Cardiac fibroblast (primary cell): Measurements from ENCODE around the gene ORAI3.
A peak's percentile ranks its signal among the peaks of the same experiment; 100 is the strongest.

Source experiments
- DNase-seq, 2 donors: peaks; one replicate each; pipeline versions ENCODE4 v3.0.0 to v3.0.0-alpha.2; 2010; ENCODE audit warnings: low read depth in 2 of 2
- H3K4me3 ChIP-seq, 2 donors: replicated peaks in 1 of 2; 1 replicate in 1 of 2; 2 replicates in 1 of 2; pipeline ENCODE4 v1.5.1; 2011; ENCODE audit warnings: low read depth in 2 of 2, low read length in 2 of 2, mild to moderate bottlenecking in 2 of 2, moderate library complexity in 1 of 2
- CTCF ChIP-seq: IDR thresholded peaks from one replicate; pipeline ENCODE4 v1.5.1; 2011; ENCODE audit warnings: low read depth, mild to moderate bottlenecking, low read length, inconsistent platforms

Gene ORAI3

GRCh38 chr16:30980023-30980371 is 31.1 kb downstream of the ORAI3 start:
- no peak for DNase-seq
- H3K4me3 ChIP-seq: no peak overlapping the region
- no peak for TF ChIP-seq CTCF

- no peak overlapping the region for H3K4me3 ChIP-seq
- DNase-seq: no peak
- no peak for TF ChIP-seq CTCF
These were observed 31.6 kb downstream of the ORAI3 start for GRCh38 chr16:30980434-30980833.

DNA sequence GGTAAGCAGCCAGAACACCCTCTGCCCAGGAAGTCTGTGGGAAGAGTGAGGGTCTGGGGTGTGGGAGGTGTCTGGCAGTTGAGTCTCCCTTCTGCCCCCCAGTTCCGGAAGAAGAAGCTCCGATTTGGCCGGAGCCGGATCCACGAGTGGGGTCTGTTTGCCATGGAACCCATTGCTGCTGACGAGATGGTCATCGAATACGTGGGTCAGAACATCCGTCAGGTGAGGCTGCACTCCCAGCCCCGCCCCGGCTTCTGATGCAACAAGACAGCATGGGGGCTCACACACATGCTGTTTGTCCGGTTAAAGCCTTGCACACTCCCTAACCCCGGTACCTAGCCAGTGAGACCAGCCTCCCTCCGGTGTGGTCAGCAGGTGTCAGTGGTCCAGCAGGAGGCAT is 32.1 kb downstream of the ORAI3 start:
- DNase-seq: no peak
- H3K4me3 ChIP-seq: no peak overlapping the region
- no peak for TF ChIP-seq CTCF

- no peak overlapping the region for H3K4me3 ChIP-seq
- DNase-seq: peak in 1 of 2 donors; percentile 75
These were observed 33.9 kb downstream of the ORAI3 start for GRCh38 chr16:30982548-30983288.

DNA sequence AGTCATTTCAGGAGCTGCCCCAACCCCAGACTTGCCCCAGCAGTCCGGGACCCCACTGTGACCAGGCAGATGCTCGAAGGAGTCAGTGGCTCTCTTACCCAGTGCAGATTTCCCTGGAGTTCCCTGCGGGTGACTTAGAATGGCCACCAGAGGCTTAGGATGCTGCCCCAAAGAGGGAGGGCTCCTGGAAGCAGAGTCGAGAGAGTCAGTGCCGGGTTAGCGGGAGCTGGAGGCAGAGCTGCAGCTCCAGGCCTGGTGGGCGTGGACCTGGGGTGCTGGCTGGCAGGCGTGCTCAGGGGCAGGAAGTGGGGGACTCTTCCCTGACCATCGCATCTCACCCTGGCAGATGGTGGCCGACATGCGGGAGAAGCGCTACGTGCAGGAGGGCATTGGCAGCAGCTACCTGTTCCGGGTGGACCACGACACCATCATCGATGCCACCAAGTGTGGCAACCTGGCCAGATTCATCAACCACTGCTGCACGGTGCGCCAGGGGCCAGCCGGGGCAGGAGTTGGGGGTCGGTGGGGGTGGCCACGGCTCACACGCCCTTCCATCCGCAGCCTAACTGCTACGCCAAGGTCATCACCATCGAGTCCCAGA is 34.5 kb downstream of the ORAI3 start:
- H3K4me3 ChIP-seq: no peak overlapping the region
- no peak for DNase-seq
- no peak for TF ChIP-seq CTCF

More at GRCh38 chr16:30982548-30983288, 33.9 kb downstream of the ORAI3 start:
- TF ChIP-seq CTCF: no peak

- DNase-seq: no peak
- no peak for TF ChIP-seq CTCF
These were observed 35.2 kb downstream of the ORAI3 start for GRCh38 chr16:30983898-30984610.

More at GRCh38 chr16:30983898-30984610, 35.2 kb downstream of the ORAI3 start:
- H3K4me3 ChIP-seq: no peak overlapping the region
